GM18867 (cell line): ENCODE data around the gene CSH1.
"Not testable (repeated sequence)": the region's sequence is repeated elsewhere in the genome, so short reads cannot be mapped to it uniquely, and the experiment has no call there.

ENCODE experiments used
- ATAC-seq: cut with Tn5 transposase; IDR thresholded peaks from one replicate; pipeline ENCODE4 v1.9.1; 2021; ENCODE audit warnings: mild to moderate bottlenecking, moderate library complexity; ENCODE audit not compliant: unreplicated experiment

Gene CSH1

DNA sequence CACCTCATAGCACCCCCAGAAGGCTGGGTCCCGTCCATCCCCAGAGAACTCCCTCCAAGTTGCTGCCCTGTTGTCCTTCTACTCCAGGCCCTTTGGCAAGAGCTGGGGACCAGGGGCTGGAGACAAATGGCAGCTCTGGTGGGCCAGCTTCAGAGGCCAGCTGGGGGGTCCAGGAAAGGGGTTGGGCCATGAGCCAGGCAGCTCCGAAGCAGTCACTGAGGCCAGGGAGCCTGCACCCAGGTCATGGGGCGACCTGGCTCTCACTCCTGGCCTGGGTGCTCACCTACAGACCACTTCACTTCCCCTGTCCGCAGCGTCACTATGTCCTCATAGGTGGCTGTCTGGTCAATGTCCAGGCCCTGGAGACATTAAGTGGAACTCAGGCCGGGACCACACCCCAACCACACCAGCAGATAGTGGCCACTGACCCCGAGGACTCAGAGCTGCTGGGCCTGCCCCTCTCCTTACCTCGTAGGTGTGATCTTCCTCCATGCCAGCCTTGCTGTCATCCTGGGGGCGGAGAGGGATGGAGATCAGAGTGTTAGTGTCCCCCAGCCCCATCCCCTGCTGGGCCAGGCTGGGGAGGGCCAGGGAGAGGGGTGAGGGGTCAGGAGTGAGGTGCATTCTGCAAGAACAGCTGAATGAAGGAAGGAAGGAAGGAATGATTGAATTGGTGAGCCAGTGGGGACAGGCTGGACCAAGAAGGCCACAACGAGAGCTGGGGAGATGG is 32.8 kb upstream of the CSH1 start:
- ATAC-seq: no peak

DNA sequence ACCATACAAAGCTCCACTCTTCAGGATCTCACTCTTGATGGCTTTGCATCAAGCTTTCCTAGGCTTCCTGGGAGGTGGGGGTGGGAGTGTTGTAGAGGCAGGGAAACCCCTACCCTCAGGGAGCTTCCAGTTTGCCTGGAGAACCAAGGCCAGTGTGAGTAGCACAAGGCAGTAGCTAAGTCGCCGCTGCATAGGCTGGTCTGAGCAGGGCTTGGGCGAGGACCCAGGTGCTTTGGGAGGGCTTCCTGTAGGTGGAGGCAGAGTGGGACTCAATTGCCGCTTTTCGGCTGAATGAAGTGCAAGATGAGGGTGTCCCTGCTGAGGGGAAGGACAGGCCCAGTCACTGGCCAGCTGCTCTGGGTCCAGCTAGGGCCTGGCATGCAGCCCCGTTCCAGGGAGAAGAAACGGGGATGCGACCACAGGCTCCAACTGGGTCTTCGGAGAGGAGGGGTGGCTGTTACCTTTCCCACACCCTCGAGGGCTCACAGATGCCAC is 31.8 kb upstream of the CSH1 start:
- no peak for ATAC-seq

- no peak for ATAC-seq
Observed at GRCh38 chr17:63927464-63928171, 31.2 kb upstream of the CSH1 start.

GRCh38 chr17:63926164-63926563 is 29.8 kb upstream of the CSH1 start:
- no peak for ATAC-seq

DNA sequence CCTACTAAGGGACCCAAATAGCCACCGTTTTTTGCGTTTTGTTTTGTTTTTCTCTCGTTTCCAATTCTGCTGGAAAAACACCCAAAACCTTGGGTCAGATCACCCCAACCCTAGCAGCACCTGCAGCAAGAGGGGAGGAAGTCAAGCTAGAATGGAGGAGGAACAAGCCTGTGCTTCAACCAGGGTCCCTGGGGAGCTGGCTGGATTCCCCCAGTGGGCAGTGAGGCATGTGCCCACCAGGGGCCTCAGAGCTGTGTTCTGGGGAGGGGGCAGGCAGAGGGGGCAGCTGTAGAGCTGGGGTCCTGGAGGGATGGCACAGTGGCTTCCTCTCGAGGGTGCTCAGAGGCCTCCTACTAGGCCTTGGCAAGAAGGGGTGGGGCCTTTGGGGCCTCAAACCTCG is 29.2 kb upstream of the CSH1 start:
- no peak for ATAC-seq

GRCh38 chr17:63922402-63922801 is 26.0 kb upstream of the CSH1 start:
- ATAC-seq: not testable (repeated sequence)

DNA sequence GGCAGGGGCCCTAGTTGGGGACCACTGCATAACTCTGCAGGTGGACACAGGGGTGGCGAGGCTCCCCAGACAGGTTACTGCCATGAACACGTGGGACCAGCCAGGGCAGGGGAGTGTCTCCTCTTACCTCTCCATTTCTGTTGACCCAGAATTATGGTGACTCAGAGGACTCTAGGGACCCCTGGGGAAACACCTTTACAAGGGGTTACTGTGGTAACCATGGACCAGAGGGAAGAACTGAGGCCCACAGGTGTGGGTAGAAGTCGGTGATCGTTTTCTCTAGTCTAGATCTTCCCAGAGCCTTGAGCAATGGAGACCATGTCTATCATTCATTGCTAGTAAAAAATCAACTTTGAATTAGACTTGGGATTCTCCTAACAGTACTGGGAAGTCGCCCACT is 24.4 kb upstream of the CSH1 start:
- not testable (repeated sequence) for ATAC-seq

DNA sequence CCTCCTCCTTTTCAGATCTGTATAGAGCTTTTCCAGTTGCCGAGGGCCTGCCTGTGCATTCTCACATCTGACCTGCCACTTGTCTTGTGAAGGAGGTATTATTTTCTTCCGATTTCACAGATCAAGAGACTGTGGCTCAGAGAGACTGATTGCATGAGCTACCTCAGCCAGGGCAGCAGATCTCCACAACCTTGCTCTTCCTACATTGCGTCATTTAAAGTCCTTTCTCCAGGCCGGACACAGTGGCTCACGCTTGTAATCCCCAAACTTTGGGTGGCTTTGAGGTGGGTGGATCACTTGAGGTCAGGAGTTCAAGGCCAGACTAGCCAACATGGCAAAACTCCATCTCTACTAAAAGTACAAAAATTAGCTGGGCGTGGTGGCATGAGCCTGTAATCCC is 23.7 kb upstream of the CSH1 start:
- not testable (repeated sequence) for ATAC-seq

GRCh38 chr17:63919311-63919723 is 22.9 kb upstream of the CSH1 start:
- peak; percentile 56 for ATAC-seq

DNA sequence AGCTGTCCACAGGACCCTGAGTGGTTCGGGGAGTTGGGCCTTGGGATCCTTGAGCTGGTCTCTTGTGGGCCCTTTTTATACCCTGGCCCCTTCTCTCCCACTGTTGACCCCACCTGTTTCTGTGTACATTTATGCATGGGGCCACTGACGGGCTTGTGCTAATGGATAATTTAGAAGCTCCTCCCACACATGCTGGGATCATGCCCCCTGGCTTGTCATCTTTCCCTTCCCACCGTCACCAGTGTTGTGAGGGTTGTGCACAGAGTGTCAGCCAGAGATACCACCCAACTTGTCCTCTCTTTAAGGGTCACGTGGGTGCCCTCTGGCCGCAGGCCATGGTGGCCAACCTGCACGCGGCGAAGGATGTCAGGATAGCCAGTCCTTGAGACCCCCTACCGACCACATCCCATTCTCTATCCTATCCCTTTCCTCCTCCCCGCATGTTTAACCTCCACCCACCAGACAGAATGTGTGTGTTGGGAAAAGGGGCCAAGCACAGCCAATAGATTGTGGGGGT is 22.5 kb upstream of the CSH1 start, which contains the start of gene GH1:
Gene GH1 (minus strand): TSS at position 51 of the 517 bp plus-strand sequence. CDS start 63 bp downstream, outside the sequence.
- ATAC-seq: not testable (repeated sequence)

DNA sequence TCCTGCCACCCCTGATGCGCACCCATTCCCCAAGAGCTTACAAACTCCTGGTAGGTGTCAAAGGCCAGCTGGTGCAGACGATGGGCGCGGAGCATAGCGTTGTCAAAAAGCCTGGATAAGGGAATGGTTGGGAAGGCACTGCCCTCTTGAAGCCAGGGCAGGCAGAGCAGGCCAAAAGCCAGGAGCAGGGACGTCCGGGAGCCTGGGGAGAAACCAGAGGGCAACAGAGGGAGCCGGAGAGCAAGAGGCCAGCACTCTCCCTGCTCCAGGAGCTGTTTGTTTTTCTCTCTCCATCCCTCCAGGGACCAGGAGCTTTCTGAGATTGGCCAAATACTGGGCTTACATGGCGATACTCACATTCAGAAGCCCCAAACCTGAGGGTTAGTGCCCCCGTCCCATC is 21.9 kb upstream of the CSH1 start:
- no peak for ATAC-seq

- no peak for ATAC-seq
Observed at GRCh38 chr17:63917646-63918045, 21.3 kb upstream of the CSH1 start.

GRCh38 chr17:63917206-63917605 is 20.8 kb upstream of the CSH1 start:
- ATAC-seq: not testable (repeated sequence)

GRCh38 chr17:63916566-63917185 is 20.3 kb upstream of the CSH1 start:
- no peak for ATAC-seq

- peak; percentile 52 for ATAC-seq
Observed at GRCh38 chr17:63915753-63916152, 19.4 kb upstream of the CSH1 start.

GRCh38 chr17:63914471-63914870 is 18.1 kb upstream of the CSH1 start:
- ATAC-seq: no peak

DNA sequence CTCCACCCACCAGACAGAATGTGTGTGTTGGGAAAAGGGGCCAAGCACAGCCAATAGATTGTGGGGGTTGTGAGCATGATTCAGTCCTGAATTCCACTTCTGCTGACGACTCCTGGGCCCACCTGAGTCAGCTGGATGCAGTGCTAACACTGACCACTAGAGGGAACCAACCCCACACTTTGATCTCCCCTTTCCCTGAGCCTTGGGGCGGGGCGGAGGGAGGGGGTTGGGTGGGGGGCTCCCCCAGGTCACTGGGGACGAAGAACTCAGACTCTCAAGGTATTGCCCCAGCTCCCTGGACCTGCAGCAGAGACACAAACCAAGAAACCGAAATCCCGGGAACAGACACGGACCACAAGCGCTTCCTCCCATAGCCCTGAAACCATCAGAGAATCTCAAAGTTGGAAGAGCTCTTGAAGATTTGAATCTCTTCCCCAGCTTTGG is 15.3 kb upstream of the CSH1 start:
- ATAC-seq: no peak

GRCh38 chr17:63911041-63911635 is 14.8 kb upstream of the CSH1 start, which contains the start of gene CSHL1:
CSHL1 (minus strand) TSS chr17:63911258; CDS start chr17:63911196, 62 bp downstream.
- ATAC-seq: no peak

GRCh38 chr17:63910096-63910495 is 13.7 kb upstream of the CSH1 start:
- ATAC-seq: no peak

DNA sequence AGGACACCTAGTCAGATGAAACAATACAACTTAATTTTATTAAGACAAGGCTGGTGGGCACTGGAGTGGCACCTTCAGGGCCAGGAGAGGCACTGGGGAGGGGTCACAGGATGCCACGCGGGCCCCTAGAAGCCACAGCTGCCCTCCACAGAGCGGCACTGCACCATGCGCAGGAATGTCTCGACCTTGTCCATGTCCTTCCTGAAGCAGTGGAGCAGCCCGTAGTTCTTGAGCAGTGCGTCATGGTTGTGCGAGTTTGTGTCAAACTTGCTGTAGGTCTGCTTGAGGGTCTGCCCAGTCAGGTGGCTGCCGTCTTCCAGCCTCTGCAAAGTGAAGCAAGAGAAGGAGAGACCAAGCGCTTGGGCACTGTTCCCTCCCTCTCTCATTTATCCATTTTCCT is 13.2 kb upstream of the CSH1 start:
- ATAC-seq: not testable (repeated sequence)
